Vagina (tissue), 2 donors: ENCODE results near the gene PSMD1. TPM values are rescaled to one million over a fixed set of nuclear protein-coding genes. Genes with fewer than 3 reads are reported as not detected.

Experiments used
- DNase-seq, 2 donors: peaks; one replicate each; pipeline ENCODE4 v3.0.0-alpha.2; 2017; ENCODE audit errors: extremely low spot score in 2 of 2
- H3K27ac ChIP-seq: fragments of 200-600 bp; sonication (generic); one replicate; pipeline ENCODE4 v1.5.1; 2019
- H3K27me3 ChIP-seq: fragments of 200-600 bp; sonication (generic); one replicate; pipeline ENCODE4 v1.5.1; 2019
- H3K36me3 ChIP-seq, 2 donors: fragments of 200-600 bp; sonication (generic); one replicate each; pipeline ENCODE4 v1.5.1; 2017 to 2019
- H3K4me1 ChIP-seq: fragments of 200-600 bp; sonication (generic); one replicate; pipeline ENCODE4 v1.5.1; 2019
- H3K4me3 ChIP-seq, 2 donors: fragments of 200-600 bp; sonication (generic); 1 replicate in 1 of 2; 2 replicates in 1 of 2; pipeline ENCODE4 v1.5.1; 2016 to 2019
- H3K9me3 ChIP-seq: fragments of 200-600 bp; sonication (generic); one replicate; pipeline ENCODE4 v1.5.1; 2019
- POLR2A ChIP-seq, 2 donors: fragments of 450-650 bp; IDR thresholded peaks; one replicate each; pipeline ENCODE4 v1.6.1; 2017; ENCODE audit warnings: antibody characterized with exemption in 2 of 2, mild to moderate bottlenecking in 2 of 2, moderate library complexity in 2 of 2
- POLR2AphosphoS5 ChIP-seq, 2 donors: sonication (generic); formaldehyde crosslinking; IDR thresholded peaks; one replicate each; pipeline ENCODE4 v1.9.0; 2017; ENCODE audit warnings: antibody characterized with exemption in 2 of 2, mild to moderate bottlenecking in 2 of 2, low read depth in 1 of 2; ENCODE audit not compliant: insufficient read depth in 1 of 2
- intact Hi-C: fragments of 100-400 bp; cut with DNase I; formaldehyde crosslinking; loops from one replicate; pipeline ENCODE4 v1.15.1; 2023
- total RNA-seq: library from RNA; depleted of rRNA; stranded (reverse); fragments of >200 nt; gene quantifications from one replicate; pipeline ENCODE4 v1.2.3, GENCODE V29; 2016
- TF ChIP-seq, protein P1 (sequence below), 3 experiments: fragments of 450-650 bp in 2 of 3; fragments of 200-600 bp in 1 of 3; sonication (generic) in 1 of 3; IDR thresholded peaks; one replicate each; pipeline ENCODE4 v1.5.1; 2017 to 2019; ENCODE audit warnings: antibody characterized with exemption in 3 of 3, mild to moderate bottlenecking in 2 of 3, moderate library complexity in 2 of 3

PSMD1 gene
- total RNA-seq, 1 donor from 2014 or later = 40.5 TPM

DNA sequence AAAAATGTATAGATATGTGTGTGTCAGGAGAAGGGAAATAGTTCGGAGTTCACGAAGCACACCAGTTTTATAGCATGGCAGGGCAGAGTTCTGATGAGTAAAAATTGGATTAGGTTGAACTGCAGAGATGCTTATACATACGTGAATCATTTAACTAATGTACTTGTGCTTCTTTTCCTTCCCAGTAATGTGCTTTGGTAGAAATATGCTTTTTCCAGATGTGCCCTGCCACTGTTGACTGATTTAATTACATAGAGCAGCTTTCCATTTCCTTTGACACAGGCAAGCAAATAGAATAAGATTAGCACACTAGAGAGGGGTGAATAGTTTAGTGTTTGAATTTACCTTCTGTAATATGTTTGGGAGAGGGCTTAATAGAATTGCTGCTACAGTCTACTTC, 112.8 kb downstream of the PSMD1 start:
- TF ChIP-seq POLR2AphosphoS5 (IDR thresholded peaks at IDR 0.05; ENCODE audit: insufficient read depth in 1 of 2, low read depth in 1 of 2) (no peak), POLR2A (IDR thresholded peaks at IDR 0.05) (no peak)
- TF ChIP-seq, protein P1, sequence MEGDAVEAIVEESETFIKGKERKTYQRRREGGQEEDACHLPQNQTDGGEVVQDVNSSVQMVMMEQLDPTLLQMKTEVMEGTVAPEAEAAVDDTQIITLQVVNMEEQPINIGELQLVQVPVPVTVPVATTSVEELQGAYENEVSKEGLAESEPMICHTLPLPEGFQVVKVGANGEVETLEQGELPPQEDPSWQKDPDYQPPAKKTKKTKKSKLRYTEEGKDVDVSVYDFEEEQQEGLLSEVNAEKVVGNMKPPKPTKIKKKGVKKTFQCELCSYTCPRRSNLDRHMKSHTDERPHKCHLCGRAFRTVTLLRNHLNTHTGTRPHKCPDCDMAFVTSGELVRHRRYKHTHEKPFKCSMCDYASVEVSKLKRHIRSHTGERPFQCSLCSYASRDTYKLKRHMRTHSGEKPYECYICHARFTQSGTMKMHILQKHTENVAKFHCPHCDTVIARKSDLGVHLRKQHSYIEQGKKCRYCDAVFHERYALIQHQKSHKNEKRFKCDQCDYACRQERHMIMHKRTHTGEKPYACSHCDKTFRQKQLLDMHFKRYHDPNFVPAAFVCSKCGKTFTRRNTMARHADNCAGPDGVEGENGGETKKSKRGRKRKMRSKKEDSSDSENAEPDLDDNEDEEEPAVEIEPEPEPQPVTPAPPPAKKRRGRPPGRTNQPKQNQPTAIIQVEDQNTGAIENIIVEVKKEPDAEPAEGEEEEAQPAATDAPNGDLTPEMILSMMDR (IDR thresholded peaks at IDR 0.05) = no peak
- H3K27ac ChIP-seq = no peak overlapping the region
- no peak overlapping the region for H3K4me3 ChIP-seq
- H3K27me3 ChIP-seq = no peaks in the 10 kb centered on the region
- no peak for DNase-seq
- peaks cover 0 to 41% of the 10 kb centered on the region in 2 donors for H3K36me3 ChIP-seq
- H3K4me1 ChIP-seq = peaks cover 12% of the 10 kb centered on the region
- H3K9me3 ChIP-seq = no peaks in the 10 kb centered on the region
- intact Hi-C loops = no loop called here

DNA sequence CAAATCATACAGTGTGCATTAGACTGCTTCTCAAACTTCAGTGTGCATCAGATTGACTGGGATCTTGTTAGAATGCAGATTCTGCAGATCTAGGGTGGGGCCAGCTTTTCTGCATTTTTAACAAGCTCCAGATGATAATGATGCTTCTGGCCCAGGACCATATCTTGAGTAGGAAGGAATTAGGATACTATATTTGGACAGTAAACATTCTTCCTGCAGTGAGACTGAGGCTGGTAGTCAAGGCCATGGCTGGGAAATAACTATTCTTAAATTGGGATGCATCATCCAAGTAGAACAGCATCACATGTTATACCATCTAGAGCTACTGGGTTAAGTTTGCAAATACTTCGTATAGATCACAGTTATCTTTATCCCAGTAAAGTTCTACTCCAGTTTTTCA, 113.4 kb downstream of the PSMD1 start:
- H3K36me3 ChIP-seq = peaks cover 0 to 41% of the 10 kb centered on the region in 2 donors
- no peak overlapping the region for H3K27ac ChIP-seq

DNA sequence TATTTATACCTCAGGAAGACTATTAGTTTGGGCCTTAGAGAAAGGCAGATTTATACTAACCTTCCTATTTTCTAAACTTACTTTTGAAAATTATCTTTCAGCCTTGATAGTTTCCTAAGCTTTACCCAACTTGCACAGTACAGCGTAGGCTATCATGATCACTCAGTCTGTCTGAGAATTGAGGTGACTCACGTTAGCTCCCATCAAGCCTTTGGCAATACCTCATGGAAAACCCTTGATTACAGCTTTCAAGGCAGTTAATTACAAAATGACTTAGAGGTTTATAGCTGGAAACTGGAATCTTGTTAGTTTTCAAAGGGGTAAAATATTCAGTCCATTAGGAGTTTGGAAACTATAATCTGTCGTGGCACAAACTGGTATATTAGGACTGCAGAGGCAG, 115.4 kb downstream of the PSMD1 start:
- H3K27ac ChIP-seq = peak overlapping the region; percentile 6
- H3K9me3 ChIP-seq = no peaks in the 10 kb centered on the region
- intact Hi-C loops = no loop called here
- no peaks in the 10 kb centered on the region for H3K27me3 ChIP-seq
- peaks cover 12% of the 10 kb centered on the region for H3K4me1 ChIP-seq
- DNase-seq = no peak
- H3K4me3 ChIP-seq = no peak overlapping the region
- TF ChIP-seq POLR2AphosphoS5 (IDR thresholded peaks at IDR 0.05; ENCODE audit: insufficient read depth in 1 of 2, low read depth in 1 of 2) (no peak), POLR2A (IDR thresholded peaks at IDR 0.05) (no peak)
- TF ChIP-seq, protein P1 (IDR thresholded peaks at IDR 0.05) = no peak
- H3K36me3 ChIP-seq = peaks cover 0 to 24% of the 10 kb centered on the region in 2 donors

More for the DNA sequence above, 113.4 kb downstream of the PSMD1 start:
- DNase-seq = no peak
- no peak for TF ChIP-seq POLR2AphosphoS5 (IDR thresholded peaks at IDR 0.05; ENCODE audit: insufficient read depth in 1 of 2, low read depth in 1 of 2)
- TF ChIP-seq, protein P1 (IDR thresholded peaks at IDR 0.05) = no peak
- TF ChIP-seq POLR2A (IDR thresholded peaks at IDR 0.05) = no peak
- intact Hi-C loops = no loop called here
- H3K9me3 ChIP-seq = no peaks in the 10 kb centered on the region
- H3K27me3 ChIP-seq = no peaks in the 10 kb centered on the region
- H3K4me3 ChIP-seq = no peak overlapping the region
- H3K4me1 ChIP-seq = peaks cover 12% of the 10 kb centered on the region

DNA sequence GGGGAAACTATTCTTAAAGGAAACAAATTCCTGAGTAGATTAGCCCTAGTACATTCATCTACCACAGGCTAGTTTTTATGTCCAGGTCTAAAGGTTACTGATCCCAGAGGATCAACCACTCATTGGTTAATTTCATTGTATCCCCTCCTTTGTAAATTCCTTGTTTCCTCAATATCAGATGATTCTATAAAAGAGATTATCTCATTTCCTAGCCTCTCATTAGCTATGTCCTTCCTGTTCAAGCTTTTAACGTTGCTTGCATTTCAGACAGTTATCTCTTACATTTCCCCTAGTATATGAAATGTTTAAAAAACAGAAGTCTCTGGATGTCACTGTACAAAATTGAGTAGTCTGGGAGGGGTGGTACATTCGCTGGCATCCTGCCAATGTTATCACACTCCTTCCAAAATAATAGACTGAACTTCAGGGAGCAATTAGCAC, 117.6 kb downstream of the PSMD1 start:
- Histone ChIP-seq H3K4me1 (peaks cover 12% of the 10 kb centered on the region), H3K36me3 (peaks cover 0 to 16% of the 10 kb centered on the region in 2 donors), H3K27me3 (no peaks in the 10 kb centered on the region), H3K4me3 (no peak overlapping the region), H3K9me3 (no peaks in the 10 kb centered on the region), H3K27ac (no peak overlapping the region)
- TF ChIP-seq, protein P1 (IDR thresholded peaks at IDR 0.05) = no peak
- TF ChIP-seq POLR2A (IDR thresholded peaks at IDR 0.05) = no peak
- TF ChIP-seq POLR2AphosphoS5 (IDR thresholded peaks at IDR 0.05; ENCODE audit: insufficient read depth in 1 of 2, low read depth in 1 of 2) = no peak
- no peak for DNase-seq
- intact Hi-C loops = no loop called here

DNA sequence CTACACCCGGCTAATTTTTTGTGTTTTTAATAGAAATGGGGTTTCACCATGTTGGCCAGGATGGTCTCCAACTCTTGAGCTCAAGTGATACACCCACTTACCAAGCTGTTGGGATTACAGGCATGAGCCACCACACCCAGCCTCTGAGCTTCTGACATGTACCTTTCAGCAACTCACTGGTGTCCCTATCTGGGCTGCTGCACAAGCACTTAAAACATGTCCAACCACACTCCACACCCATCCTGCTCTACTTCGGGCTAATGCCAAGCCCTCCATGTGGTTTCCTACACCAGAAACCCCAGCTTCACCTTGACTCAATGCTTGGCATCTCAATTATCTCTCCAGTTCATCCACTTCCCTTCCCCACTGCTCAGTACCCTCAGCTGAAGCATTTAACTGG, 119.4 kb downstream of the PSMD1 start:
- TF ChIP-seq, protein P1 (IDR thresholded peaks at IDR 0.05) = no peak
- TF ChIP-seq POLR2AphosphoS5 (IDR thresholded peaks at IDR 0.05; ENCODE audit: insufficient read depth in 1 of 2, low read depth in 1 of 2) = no peak
- no peak for TF ChIP-seq POLR2A (IDR thresholded peaks at IDR 0.05)
- Histone ChIP-seq H3K27me3 (no peaks in the 10 kb centered on the region), H3K27ac (no peak overlapping the region), H3K9me3 (no peaks in the 10 kb centered on the region), H3K4me3 (no peak overlapping the region), H3K4me1 (peaks cover 4% of the 10 kb centered on the region), H3K36me3 (peaks cover 0 to 12% of the 10 kb centered on the region in 2 donors)
- intact Hi-C loops = no loop called here
- no peak for DNase-seq
